C4-2B (cell line): ENCODE measurements around the gene HK2.

Experiments used
- CTCF ChIP-seq: fragments of 450-650 bp; conservative IDR thresholded peaks from 2 replicates; pipeline ENCODE4 v1.5.1; 2017; ENCODE audit warnings: mild to moderate bottlenecking
- ZFX ChIP-seq: fragments of 450-650 bp; IDR thresholded peaks from 2 replicates; pipeline ENCODE4 v1.6.1; 2017

- TF ChIP-seq CTCF, result no peak
- no peak for TF ChIP-seq ZFX
These were observed 98.0 kb downstream of the HK2 start for GRCh38 chr2:74931940-74932339.
